NCI-H2171 treated with DMSO at 0.1 percent for 48 hours (cell line): ENCODE measurements around the gene NFIX.

Experiments used
- DNase-seq: peaks from one replicate; lab custom pipeline; 2025; lab: John Stamatoyannopoulos, UW

NFIX gene

GRCh38 chr19:13074378-13074777 lies 79.1 kb downstream of the NFIX start:
- no peak for DNase-seq

GRCh38 chr19:13076320-13076719 lies 81.0 kb downstream of the NFIX start:
- DNase-seq: no peak

GRCh38 chr19:13076787-13077186 lies 81.5 kb downstream of the NFIX start:
- DNase-seq: no peak

DNA sequence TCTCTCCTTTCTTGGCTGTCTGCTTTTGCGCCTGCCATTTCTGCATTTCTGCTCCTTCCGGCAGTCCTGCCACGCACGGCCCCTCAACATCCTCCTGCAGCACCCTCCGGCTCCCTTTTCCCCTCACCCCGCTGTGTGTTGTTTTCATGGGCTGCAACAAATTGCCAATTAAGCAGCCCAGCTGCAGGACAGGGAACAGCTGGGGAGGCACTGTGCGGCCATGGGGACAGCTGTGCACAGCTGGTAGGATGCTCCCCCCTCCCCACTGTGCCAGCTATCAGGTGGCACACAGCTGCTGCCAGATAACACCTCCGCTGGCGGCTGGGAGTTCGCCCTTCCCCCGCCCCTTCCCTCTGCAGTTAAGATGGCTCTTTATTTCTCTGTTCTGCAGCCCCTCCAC lies 82.0 kb downstream of the NFIX start:
- DNase-seq: peak; percentile 79

DNA sequence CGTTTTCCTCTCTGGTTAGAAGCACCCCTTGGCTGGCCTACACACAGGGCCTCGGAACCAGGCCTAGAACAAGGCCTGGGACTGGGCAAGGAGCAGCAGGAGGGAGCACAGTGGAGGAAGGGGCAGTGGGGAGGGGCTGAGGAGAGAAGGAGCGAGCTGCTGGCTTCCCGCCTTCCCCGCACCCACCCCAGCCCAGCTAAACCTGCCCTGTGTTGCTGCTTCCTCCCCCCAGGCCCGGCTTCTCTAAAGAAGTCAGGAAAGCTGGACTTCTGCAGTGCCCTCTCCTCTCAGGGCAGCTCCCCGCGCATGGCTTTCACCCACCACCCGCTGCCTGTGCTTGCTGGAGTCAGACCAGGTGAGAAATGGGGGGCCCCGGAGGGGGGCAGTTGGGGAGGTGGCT lies 83.1 kb downstream of the NFIX start:
- no peak for DNase-seq

DNA sequence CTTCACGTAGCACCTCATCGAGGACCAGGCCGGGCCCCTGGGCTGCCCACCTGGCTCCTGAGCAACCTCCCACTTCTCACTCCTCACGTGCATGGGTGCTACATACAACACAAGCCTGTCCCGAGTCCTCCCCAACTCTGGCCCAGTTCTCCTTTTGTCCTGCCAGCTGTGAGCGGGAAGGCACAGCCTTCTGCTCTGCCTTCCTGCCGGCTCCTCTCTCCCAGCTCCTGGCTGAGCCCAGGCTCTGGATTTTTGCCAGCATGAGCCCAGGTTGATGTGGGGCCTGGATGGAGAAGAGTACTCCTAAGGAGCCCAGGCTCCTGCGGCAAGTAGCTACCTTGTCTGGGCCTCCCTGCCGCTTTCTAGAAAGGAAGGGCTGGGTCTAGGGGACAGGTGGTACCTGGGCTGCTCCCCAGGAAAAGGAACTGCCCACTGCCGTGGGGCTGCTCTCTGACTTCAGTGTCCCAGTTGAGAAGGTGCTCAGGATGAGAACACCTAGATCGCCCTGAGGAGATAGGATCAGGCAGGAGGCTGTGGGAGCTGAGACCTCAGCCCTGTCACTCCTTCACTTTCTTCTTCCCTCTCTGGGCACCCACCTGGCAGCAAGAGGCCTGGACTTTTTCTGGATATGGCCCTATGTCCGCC lies 83.7 kb downstream of the NFIX start:
- DNase-seq: peak; percentile 64

GRCh38 chr19:13079542-13079986 lies 84.3 kb downstream of the NFIX start:
- peak; percentile 89 for DNase-seq

GRCh38 chr19:13082192-13083007 lies 87.1 kb downstream of the NFIX start:
- DNase-seq: peak; percentile 90

DNA sequence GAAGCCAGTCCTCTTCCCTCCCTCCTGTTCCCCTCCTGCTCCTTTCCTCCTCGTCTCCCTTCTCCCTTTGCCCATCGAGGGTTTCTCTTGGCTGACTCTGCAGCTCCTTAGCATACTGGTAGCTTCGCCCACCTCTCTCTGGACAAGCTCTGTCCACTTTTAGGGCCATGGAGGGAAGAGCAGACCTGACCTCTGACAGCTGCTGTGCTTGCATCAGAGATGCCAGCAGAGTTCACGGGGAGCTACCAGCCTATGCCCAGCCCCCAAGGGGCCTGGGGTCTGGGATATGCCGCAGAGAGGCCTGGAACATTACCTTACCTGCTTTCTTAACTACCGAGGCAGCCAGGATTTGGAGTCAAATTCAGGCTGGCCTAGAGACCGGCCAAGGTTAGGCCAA lies 87.7 kb downstream of the NFIX start:
- no peak for DNase-seq

GRCh38 chr19:13083627-13084026 lies 88.4 kb downstream of the NFIX start:
- no peak for DNase-seq

DNA sequence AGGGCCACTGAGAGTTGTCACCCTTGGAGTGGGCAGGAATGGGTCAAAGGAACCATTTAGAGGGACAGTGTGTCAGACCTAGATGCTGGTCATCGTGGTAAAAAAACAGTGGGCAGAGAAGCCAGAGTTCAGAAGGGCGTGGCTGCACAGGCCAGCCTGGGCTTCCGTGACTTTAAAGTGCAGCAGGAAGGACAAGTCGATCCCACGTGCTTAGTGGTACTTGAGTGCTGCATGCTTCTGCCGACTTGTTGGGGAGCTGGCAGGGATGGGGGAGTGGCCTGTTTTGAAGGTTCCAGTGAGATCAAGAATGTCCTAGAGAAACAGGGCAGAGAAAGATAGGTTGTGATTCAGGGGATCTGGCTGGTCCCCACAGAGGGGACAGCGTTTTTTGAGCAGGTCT lies 90.4 kb downstream of the NFIX start:
- DNase-seq: no peak

DNA sequence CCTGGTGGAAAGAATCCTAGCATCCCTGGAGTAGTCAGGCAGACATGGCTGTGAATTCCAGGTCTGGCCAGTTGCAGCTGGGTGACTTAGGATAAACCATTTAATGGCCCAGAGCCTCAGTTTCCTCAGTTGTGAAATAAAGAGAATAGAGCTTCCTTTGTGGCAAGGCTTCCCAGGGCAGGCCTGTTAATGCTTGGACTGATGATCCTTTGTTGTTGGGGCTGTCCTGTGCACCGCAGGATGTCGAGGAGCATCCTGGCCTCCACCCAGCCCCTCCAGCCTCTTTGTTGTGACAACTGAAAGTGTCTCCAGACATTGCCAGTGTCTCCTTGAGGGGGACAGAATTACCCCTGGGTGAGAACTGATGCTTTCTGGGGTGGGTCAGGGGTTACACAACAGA lies 91.1 kb downstream of the NFIX start:
- no peak for DNase-seq

GRCh38 chr19:13087295-13087694 lies 92.0 kb downstream of the NFIX start:
- DNase-seq: no peak

- no peak for DNase-seq
Measured at GRCh38 chr19:13087795-13088537, 92.7 kb downstream of the NFIX start.

- DNase-seq: peak; percentile 19
Measured at GRCh38 chr19:13089139-13089856, 94.0 kb downstream of the NFIX start.

DNA sequence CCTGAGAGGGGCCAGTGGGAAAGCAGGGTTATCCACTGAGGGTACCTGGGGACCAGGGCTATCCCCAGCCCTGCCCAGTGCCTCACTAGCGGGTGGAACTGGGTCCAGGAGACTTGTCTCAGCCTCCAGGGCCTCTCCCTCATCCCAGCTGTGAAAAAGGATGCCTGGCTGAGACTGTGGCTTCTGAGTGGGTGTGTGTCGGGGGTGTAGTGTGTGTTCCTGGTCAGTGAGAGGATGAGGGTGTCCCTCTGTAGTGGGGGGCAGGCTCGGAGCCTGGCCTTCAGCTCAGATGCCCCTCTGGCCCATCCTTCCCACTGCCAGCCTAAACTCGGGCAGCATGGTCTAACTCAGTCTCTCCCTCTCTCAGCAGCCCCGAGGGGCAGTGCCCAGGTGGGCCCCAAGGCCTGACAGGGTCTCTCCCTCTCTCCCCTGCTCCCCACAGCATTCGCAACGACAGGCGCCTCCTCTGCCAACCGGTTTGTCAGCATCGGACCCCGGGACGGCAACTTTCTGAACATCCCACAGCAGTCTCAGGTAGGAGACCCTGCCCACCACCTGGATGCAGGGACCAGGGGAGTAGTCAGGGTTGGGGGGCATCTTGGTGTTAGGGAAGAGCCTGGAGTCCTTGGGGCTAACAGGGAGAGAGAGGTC lies 94.7 kb downstream of the NFIX start:
- DNase-seq: no peak

GRCh38 chr19:13090511-13091231 lies 95.4 kb downstream of the NFIX start:
- no peak for DNase-seq

DNA sequence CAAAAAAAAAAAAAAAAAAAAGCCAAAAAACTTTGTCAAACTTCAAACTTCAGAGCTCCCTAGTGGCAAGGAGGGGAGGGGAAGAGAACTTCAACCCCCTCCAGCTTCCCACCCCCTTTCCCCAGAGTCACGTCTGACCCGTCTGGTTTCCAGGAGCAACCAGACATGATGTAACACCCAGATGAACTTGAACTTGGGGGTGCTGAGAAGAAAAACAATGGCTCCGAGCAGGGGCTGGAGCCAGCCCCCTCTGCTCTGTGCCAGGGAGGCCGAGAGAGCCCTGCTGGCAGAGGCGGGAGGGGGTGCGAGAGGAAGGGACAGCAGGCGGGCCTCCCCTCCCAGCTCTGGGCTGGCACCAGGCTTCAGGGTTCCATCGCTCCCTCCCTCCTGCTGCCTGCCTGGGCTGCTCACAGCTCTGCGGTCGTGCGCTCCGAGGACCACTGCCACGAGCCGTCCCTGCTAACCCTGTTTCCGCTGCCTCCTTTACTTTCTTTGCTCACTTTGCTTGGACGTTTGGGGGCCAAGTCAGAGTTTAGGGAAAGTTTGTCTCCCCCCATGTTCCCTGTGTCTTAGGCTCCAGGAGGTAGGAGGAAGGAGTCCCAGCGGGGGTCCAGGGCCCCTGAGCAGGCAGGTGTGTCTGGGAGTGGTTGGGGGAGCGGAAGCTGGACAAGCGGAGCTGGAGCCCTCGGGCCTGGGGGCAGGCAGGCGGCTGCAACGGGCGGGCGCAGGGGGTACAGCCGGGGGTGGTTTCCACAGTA lies 96.3 kb downstream of the NFIX start:
- no peak for DNase-seq

GRCh38 chr19:13092158-13092543 lies 96.9 kb downstream of the NFIX start:
- no peak for DNase-seq

- no peak for DNase-seq
Measured at GRCh38 chr19:13092606-13093235, 97.4 kb downstream of the NFIX start.
